HepG2 (cell line): ENCODE results near the gene PCNA. TPM values are rescaled to one million over a fixed set of nuclear protein-coding genes. Genes with fewer than 3 reads are reported as not detected.

Source experiments
- BRD4 ChIP-seq: sonication (generic); formaldehyde crosslinking; IDR thresholded peaks from 2 replicates; pipeline ENCODE4 v1.4.0; 2020; ENCODE audit warnings: missing genetic modification reagents
- CAMTA2 ChIP-seq: sonication (generic); formaldehyde crosslinking; IDR thresholded peaks from 2 replicates; pipeline ENCODE4 v1.4.0; 2020; ENCODE audit warnings: mild to moderate bottlenecking, missing genetic modification reagents, borderline replicate concordance
- ESRRA ChIP-seq: sonication (generic); formaldehyde crosslinking; IDR thresholded peaks from 2 replicates; pipeline ENCODE4 v1.5.1; 2020; ENCODE audit warnings: mild to moderate bottlenecking, low read depth, missing genetic modification reagents
- HOXA9 ChIP-seq: sonication (generic); formaldehyde crosslinking; IDR thresholded peaks from 2 replicates; pipeline ENCODE4 v1.8.1; 2022; ENCODE audit warnings: missing genetic modification reagents, mild to moderate bottlenecking, moderate library complexity, borderline replicate concordance
- ISX ChIP-seq: sonication (generic); formaldehyde crosslinking; conservative IDR thresholded peaks from 2 replicates; pipeline ENCODE4 v1.5.0; 2020; ENCODE audit warnings: missing genetic modification reagents
- KLF13 ChIP-seq: sonication (generic); formaldehyde crosslinking; IDR thresholded peaks from 2 replicates; pipeline ENCODE4 v1.4.0; 2020; ENCODE audit warnings: mild to moderate bottlenecking, missing genetic modification reagents
- MAFK ChIP-seq, 2 experiments: IDR thresholded peaks in 1 of 2; conservative IDR thresholded peaks in 1 of 2; 2 replicates each; pipeline ENCODE4 v1.6.1; 2011; ENCODE audit warnings: improper control_type of control experiment in 2 of 2, low read length in 2 of 2
- NFKBIZ ChIP-seq: IDR thresholded peaks from 2 replicates; pipeline ENCODE4 v1.6.1; 2018; ENCODE audit warnings: missing genetic modification reagents, missing compliant biosample characterization
- SMARCC2 ChIP-seq: fragments of 450-650 bp; IDR thresholded peaks from 2 replicates; pipeline ENCODE4 v1.6.1; 2017; ENCODE audit warnings: antibody characterized with exemption, mild to moderate bottlenecking
- SOX13 ChIP-seq, 3 experiments: fragments of 450-650 bp in 1 of 3; sonication (generic) in 1 of 3; formaldehyde crosslinking in 1 of 3; IDR thresholded peaks in 2 of 3; conservative IDR thresholded peaks in 1 of 3; 2 replicates each; pipeline versions ENCODE4 v1.5.0 to v1.6.1; 2016 to 2020; ENCODE audit warnings: antibody characterized with exemption in 1 of 3, mild to moderate bottlenecking in 1 of 3, missing compliant biosample characterization in 1 of 3, missing genetic modification reagents in 1 of 3, moderate library complexity in 1 of 3
- SOX6 ChIP-seq, 2 experiments: fragments of 450-650 bp in 1 of 2; sonication (generic) in 1 of 2; formaldehyde crosslinking in 1 of 2; IDR thresholded peaks; 2 replicates each; pipeline versions ENCODE4 v1.4.0 to v1.6.1; 2017 to 2020; ENCODE audit warnings: antibody characterized with exemption in 1 of 2, mild to moderate bottlenecking in 1 of 2, missing genetic modification reagents in 1 of 2
- ZBTB7B ChIP-seq: sonication (generic); formaldehyde crosslinking; IDR thresholded peaks from 2 replicates; pipeline ENCODE4 v1.4.0; 2020; ENCODE audit warnings: missing genetic modification reagents
- ZIK1 ChIP-seq: sonication (generic); formaldehyde crosslinking; IDR thresholded peaks from 2 replicates; pipeline ENCODE4 v1.5.0; 2020; ENCODE audit warnings: mild to moderate bottlenecking, low read depth, missing genetic modification reagents, borderline replicate concordance
- ZNF10 ChIP-seq: sonication (generic); formaldehyde crosslinking; IDR thresholded peaks from 2 replicates; pipeline ENCODE4 v1.4.0; 2020; ENCODE audit warnings: mild to moderate bottlenecking, low read depth, missing genetic modification reagents, borderline replicate concordance
- ZNF296 ChIP-seq: sonication (generic); formaldehyde crosslinking; conservative IDR thresholded peaks from 2 replicates; pipeline ENCODE4 v1.5.0; 2020; ENCODE audit warnings: mild to moderate bottlenecking, missing genetic modification reagents
- ZNF7 ChIP-seq: IDR thresholded peaks from 2 replicates; pipeline ENCODE4 v1.6.1; 2016; ENCODE audit warnings: missing biosample characterization, missing genetic modification reagents
- ZNF780A ChIP-seq: sonication (generic); formaldehyde crosslinking; IDR thresholded peaks from 2 replicates; pipeline ENCODE4 v1.8.0; 2022; ENCODE audit warnings: mild to moderate bottlenecking, missing genetic modification reagents, moderate library complexity
- polyA plus RNA-seq, 8 experiments: library from polyadenylated mRNA; depleted of rRNA in 3 of 8; stranded (reverse) in 7 of 8; unstranded in 1 of 8; fragments of >200 nt; fragmentation: Illumina TruSeq in 4 of 8; extraction: Trizol in 4 of 8; gene quantifications; 2 replicates each; pipeline versions ENCODE4 v1.2.1 to v1.2.3, GENCODE V29; 2011 to 2016; ENCODE audit warnings: low read depth in 4 of 8, missing spikeins in 1 of 8, mixed read lengths in 1 of 8; ENCODE audit not compliant: insufficient read depth in 1 of 8
- total RNA-seq, 5 experiments: library from RNA; depleted of rRNA; stranded (reverse); fragments of >200 nt; fragmentation: Illumina TruSeq; extraction: Trizol; gene quantifications; 2 replicates each; pipeline ENCODE4 v1.2.3, GENCODE V29; 2016; ENCODE audit warnings: low read depth in 1 of 5
- TF ChIP-seq, protein P1 (sequence below): sonication (generic); formaldehyde crosslinking; IDR thresholded peaks from 2 replicates; pipeline ENCODE4 v1.8.1; 2022; ENCODE audit warnings: mild to moderate bottlenecking, missing genetic modification reagents
- TF ChIP-seq, protein P2 (sequence below): sonication (generic); formaldehyde crosslinking; IDR thresholded peaks from 2 replicates; pipeline ENCODE4 v1.4.0; 2020; ENCODE audit warnings: missing genetic modification reagents, borderline replicate concordance
- TF ChIP-seq, protein P3 (sequence below), 2 experiments: sonication (generic) in 1 of 2; formaldehyde crosslinking in 1 of 2; IDR thresholded peaks; 2 replicates each; pipeline versions ENCODE4 v1.5.1 to v1.6.1; 2011 to 2020; ENCODE audit warnings: borderline replicate concordance in 1 of 2, low read depth in 1 of 2, low read length in 1 of 2, mild to moderate bottlenecking in 1 of 2, missing genetic modification reagents in 1 of 2, moderate library complexity in 1 of 2
- TF ChIP-seq, protein P4 (sequence below): sonication (generic); formaldehyde crosslinking; IDR thresholded peaks from 2 replicates; pipeline ENCODE4 v1.4.0; 2020; ENCODE audit warnings: mild to moderate bottlenecking, low read depth, missing genetic modification reagents

Gene PCNA
- total and polyA plus RNA-seq, 2 of the 13 experiments (the other 11 are each of a cell fraction or from before 2014, with no cell fraction given), result 229 to 655 TPM

DNA sequence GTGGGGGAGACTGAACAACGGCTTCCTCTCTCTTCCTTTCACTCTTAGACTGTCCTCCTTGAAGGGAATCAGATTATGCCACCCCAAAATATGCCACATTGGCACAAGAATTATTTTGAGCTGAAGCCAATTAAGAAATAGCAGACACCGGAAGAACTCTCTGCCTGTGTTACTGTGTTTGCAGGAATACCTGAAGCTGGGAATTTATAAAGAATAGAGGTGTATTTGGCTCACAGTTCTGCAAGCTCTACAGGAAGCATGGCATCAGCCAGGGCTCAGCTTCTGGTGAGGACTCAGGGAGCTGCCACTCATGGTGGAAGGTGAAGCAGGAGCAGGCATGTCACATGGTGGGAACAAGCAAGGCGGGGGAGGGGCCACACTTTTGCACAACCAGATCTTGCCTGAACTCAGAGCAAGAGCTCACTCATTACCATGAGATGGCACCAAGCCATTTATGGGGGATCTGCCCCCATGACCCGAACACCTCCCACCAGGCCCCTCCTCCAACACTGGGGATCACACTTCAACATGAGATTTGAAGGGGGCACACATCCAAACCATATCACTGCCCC is 46.0 kb downstream of the PCNA start (continued):
- TF ChIP-seq ZIK1 (no peak), ZBTB7B (no peak; the same call in 1 of the 2 replicates), HOXA9 (CRISPR knock-in tag) (no peak), ISX (CRISPR knock-in tag) (no peak), SOX6 (IDR thresholded peaks at IDR 0.05) (no peak), SOX6 (CRISPR knock-in tag; IDR thresholded peaks at IDR 0.05) (0 out of 2 replicates have a peak, but pooled peaks have one; percentile 12), CAMTA2 (CRISPR knock-in tag) (0 out of 2 replicates have a peak, but pooled peaks have one; percentile 51), ZNF10 (CRISPR knock-in tag) (no peak), SOX13 (IDR thresholded peaks at IDR 0.05) (no peak), SOX13 (CRISPR knock-in tag; conservative IDR thresholded peaks at IDR 0.05 in 1 of 2, IDR thresholded peaks at IDR 0.05 in 1 of 2) (no peak), SMARCC2 (no peak), ZNF296 (CRISPR knock-in tag) (0 out of 2 replicates have a peak, but pooled peaks have one; percentile 41), KLF13 (CRISPR knock-in tag) (no peak), ESRRA (CRISPR knock-in tag) (peak; percentile 38; the same call in 1 of the 2 replicates), ZNF780A (no peak), MAFK (conservative IDR thresholded peaks at IDR 0.05 in 1 of 2, IDR thresholded peaks at IDR 0.05 in 1 of 2; ENCODE audit: low read length in 2 of 2) (no peak), BRD4 (no peak), ZNF7 (CRISPR knock-in tag) (no peak), NFKBIZ (CRISPR knock-in tag) (no peak)
- TF ChIP-seq, protein P1, sequence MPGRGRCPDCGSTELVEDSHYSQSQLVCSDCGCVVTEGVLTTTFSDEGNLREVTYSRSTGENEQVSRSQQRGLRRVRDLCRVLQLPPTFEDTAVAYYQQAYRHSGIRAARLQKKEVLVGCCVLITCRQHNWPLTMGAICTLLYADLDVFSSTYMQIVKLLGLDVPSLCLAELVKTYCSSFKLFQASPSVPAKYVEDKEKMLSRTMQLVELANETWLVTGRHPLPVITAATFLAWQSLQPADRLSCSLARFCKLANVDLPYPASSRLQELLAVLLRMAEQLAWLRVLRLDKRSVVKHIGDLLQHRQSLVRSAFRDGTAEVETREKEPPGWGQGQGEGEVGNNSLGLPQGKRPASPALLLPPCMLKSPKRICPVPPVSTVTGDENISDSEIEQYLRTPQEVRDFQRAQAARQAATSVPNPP, result no peak
- TF ChIP-seq, protein P2, sequence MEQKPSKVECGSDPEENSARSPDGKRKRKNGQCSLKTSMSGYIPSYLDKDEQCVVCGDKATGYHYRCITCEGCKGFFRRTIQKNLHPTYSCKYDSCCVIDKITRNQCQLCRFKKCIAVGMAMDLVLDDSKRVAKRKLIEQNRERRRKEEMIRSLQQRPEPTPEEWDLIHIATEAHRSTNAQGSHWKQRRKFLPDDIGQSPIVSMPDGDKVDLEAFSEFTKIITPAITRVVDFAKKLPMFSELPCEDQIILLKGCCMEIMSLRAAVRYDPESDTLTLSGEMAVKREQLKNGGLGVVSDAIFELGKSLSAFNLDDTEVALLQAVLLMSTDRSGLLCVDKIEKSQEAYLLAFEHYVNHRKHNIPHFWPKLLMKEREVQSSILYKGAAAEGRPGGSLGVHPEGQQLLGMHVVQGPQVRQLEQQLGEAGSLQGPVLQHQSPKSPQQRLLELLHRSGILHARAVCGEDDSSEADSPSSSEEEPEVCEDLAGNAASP, result no peak
- TF ChIP-seq, protein P3, sequence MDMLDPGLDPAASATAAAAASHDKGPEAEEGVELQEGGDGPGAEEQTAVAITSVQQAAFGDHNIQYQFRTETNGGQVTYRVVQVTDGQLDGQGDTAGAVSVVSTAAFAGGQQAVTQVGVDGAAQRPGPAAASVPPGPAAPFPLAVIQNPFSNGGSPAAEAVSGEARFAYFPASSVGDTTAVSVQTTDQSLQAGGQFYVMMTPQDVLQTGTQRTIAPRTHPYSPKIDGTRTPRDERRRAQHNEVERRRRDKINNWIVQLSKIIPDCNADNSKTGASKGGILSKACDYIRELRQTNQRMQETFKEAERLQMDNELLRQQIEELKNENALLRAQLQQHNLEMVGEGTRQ (IDR thresholded peaks at IDR 0.05; ENCODE audit: low read depth, low read length), result peak; percentile 49; the same call in 1 of the 2 replicates
- TF ChIP-seq, protein P3 (CRISPR knock-in tag; IDR thresholded peaks at IDR 0.05; ENCODE audit: borderline replicate concordance), result peak; percentile 56; the same call in 1 of the 2 replicates
- TF ChIP-seq, protein P4, sequence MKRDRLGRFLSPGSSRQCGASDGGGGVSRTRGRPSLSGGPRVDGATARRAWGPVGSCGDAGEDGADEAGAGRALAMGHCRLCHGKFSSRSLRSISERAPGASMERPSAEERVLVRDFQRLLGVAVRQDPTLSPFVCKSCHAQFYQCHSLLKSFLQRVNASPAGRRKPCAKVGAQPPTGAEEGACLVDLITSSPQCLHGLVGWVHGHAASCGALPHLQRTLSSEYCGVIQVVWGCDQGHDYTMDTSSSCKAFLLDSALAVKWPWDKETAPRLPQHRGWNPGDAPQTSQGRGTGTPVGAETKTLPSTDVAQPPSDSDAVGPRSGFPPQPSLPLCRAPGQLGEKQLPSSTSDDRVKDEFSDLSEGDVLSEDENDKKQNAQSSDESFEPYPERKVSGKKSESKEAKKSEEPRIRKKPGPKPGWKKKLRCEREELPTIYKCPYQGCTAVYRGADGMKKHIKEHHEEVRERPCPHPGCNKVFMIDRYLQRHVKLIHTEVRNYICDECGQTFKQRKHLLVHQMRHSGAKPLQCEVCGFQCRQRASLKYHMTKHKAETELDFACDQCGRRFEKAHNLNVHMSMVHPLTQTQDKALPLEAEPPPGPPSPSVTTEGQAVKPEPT (CRISPR knock-in tag), result no peak
